H9 (cell line): ENCODE data around the gene RNF217. TPM values are rescaled to one million over a fixed set of nuclear protein-coding genes. Genes with fewer than 3 reads are reported as not detected.

Experiments used
- DNase-seq: peaks from one replicate; pipeline ENCODE4 v3.0.0-alpha.2; 2017
- H2AFZ ChIP-seq: one replicate; pipeline ENCODE4 v1.6.1; 2013; ENCODE audit warnings: mild to moderate bottlenecking, low read length, control low read depth, moderate library complexity
- H2AK5ac ChIP-seq: 2 replicates; pipeline ENCODE4 v1.6.1; 2013; ENCODE audit warnings: low read length, control low read depth, mixed read lengths; ENCODE audit not compliant: insufficient read length
- H2BK120ac ChIP-seq: one replicate; pipeline ENCODE4 v1.6.1; 2013; ENCODE audit warnings: low read depth, mild to moderate bottlenecking, low read length, control low read depth, inconsistent platforms; ENCODE audit not compliant: poor library complexity, severe bottlenecking
- H2BK12ac ChIP-seq: 2 replicates; pipeline ENCODE4 v1.6.1; 2013; ENCODE audit warnings: low read length, control low read depth, mixed read lengths, low read depth; ENCODE audit not compliant: insufficient read length
- H2BK15ac ChIP-seq: 2 replicates; pipeline ENCODE4 v1.6.1; 2013; ENCODE audit warnings: low read depth, low read length, control low read depth
- H2BK20ac ChIP-seq: one replicate; pipeline ENCODE4 v1.6.1; 2013; ENCODE audit warnings: low read depth, mild to moderate bottlenecking, low read length, control low read depth, inconsistent platforms; ENCODE audit not compliant: poor library complexity, severe bottlenecking
- H2BK5ac ChIP-seq: 2 replicates; pipeline ENCODE4 v1.6.1; 2013; ENCODE audit warnings: low read length, control low read depth, mixed read lengths; ENCODE audit not compliant: insufficient read length
- H3K14ac ChIP-seq: 2 replicates; pipeline ENCODE4 v1.6.1; 2013; ENCODE audit warnings: low read length, control low read depth; ENCODE audit not compliant: insufficient read depth
- H3K18ac ChIP-seq: 2 replicates; pipeline ENCODE4 v1.6.1; 2013; ENCODE audit warnings: low read depth, mild to moderate bottlenecking, mixed read lengths, low read length, control low read depth; ENCODE audit not compliant: insufficient read length
- H3K23ac ChIP-seq: 2 replicates; pipeline ENCODE4 v1.6.1; 2013; ENCODE audit warnings: low read length, control low read depth, mixed read lengths, low read depth; ENCODE audit not compliant: insufficient read length
- H3K23me2 ChIP-seq: 2 replicates; pipeline ENCODE4 v1.6.1; 2013; ENCODE audit warnings: low read depth, mild to moderate bottlenecking, mixed read lengths, low read length, control low read depth; ENCODE audit not compliant: insufficient read length, poor library complexity, severe bottlenecking
- H3K27ac ChIP-seq: 2 replicates; pipeline ENCODE4 v1.5.1; 2013; ENCODE audit warnings: low read length, control low read depth, mixed read lengths, low read depth; ENCODE audit not compliant: insufficient read length
- H3K27me3 ChIP-seq: 2 replicates; pipeline ENCODE4 v1.6.1; 2013; ENCODE audit warnings: low read length, control low read depth, inconsistent platforms; ENCODE audit not compliant: insufficient read depth
- H3K4ac ChIP-seq: 2 replicates; pipeline ENCODE4 v1.6.1; 2013; ENCODE audit warnings: low read depth, mild to moderate bottlenecking, control low read depth, inconsistent platforms, low read length, moderate library complexity
- H3K4me1 ChIP-seq: 2 replicates; pipeline ENCODE4 v1.6.1; 2013; ENCODE audit warnings: low read length, control low read depth, inconsistent platforms; ENCODE audit not compliant: insufficient read depth
- H3K4me2 ChIP-seq: 2 replicates; pipeline ENCODE4 v1.6.1; 2013; ENCODE audit warnings: low read length, control low read depth, mixed read lengths; ENCODE audit not compliant: insufficient read length, insufficient read depth
- H3K56ac ChIP-seq: 2 replicates; pipeline ENCODE4 v1.6.1; 2013; ENCODE audit warnings: low read depth, mild to moderate bottlenecking, mixed read lengths, low read length, control low read depth; ENCODE audit not compliant: insufficient read length
- H3K79me1 ChIP-seq: 2 replicates; pipeline ENCODE4 v1.6.1; 2013; ENCODE audit warnings: low read depth, mild to moderate bottlenecking, moderate library complexity, low read length, control low read depth, inconsistent platforms; ENCODE audit not compliant: insufficient read depth, poor library complexity, severe bottlenecking
- H3K79me2 ChIP-seq: 2 replicates; pipeline ENCODE4 v1.6.1; 2013; ENCODE audit warnings: low read length, control low read depth, inconsistent platforms; ENCODE audit not compliant: insufficient read depth
- H3K9ac ChIP-seq: 2 replicates; pipeline ENCODE4 v1.6.1; 2013; ENCODE audit warnings: low read length, control low read depth, mixed read lengths; ENCODE audit not compliant: insufficient read length; ENCODE audit errors: extremely low read depth
- H3K9me3 ChIP-seq: one replicate; pipeline ENCODE4 v1.6.1; 2013; ENCODE audit warnings: low read depth, low read length, inconsistent platforms; ENCODE audit not compliant: control insufficient read depth
- H3T11ph ChIP-seq: one replicate; pipeline ENCODE4 v1.6.1; 2013; ENCODE audit warnings: mild to moderate bottlenecking, low read length, control low read depth, inconsistent platforms
- H4K20me1 ChIP-seq: one replicate; pipeline ENCODE4 v1.6.1; 2013; ENCODE audit not compliant: control insufficient read depth, insufficient read length, insufficient read depth
- H4K5ac ChIP-seq: 2 replicates; pipeline ENCODE4 v1.6.1; 2013; ENCODE audit warnings: low read depth, mild to moderate bottlenecking, mixed read lengths, low read length, control low read depth; ENCODE audit not compliant: insufficient read length
- H4K8ac ChIP-seq: replicated peaks from 2 replicates; pipeline ENCODE4 v1.6.1; 2013; ENCODE audit warnings: low read length, control low read depth, mixed read lengths, low read depth; ENCODE audit not compliant: insufficient read length
- H4K91ac ChIP-seq: 2 replicates; pipeline ENCODE4 v1.6.1; 2013; ENCODE audit warnings: low read depth, mild to moderate bottlenecking, moderate library complexity, mixed read lengths, low read length, control low read depth; ENCODE audit not compliant: insufficient read length
- H3K27ac Mint-ChIP-seq, 3 experiments: 2 replicates in 2 of 3; 3 replicates in 1 of 3; pipeline ENCODE4 v1.8.0; 2020 to 2021; ENCODE audit warnings: mixed read lengths in 3 of 3, mild to moderate bottlenecking in 1 of 3, moderate library complexity in 1 of 3
- H3K27me3 Mint-ChIP-seq: 2 replicates; pipeline ENCODE4 v1.8.0; 2021; ENCODE audit warnings: low read depth, mild to moderate bottlenecking, moderate library complexity, mixed read lengths
- H3K36me3 Mint-ChIP-seq, 3 experiments: 2 replicates in 2 of 3; 3 replicates in 1 of 3; pipeline ENCODE4 v1.8.0; 2020 to 2021; ENCODE audit warnings: low read depth in 3 of 3, mixed read lengths in 3 of 3; ENCODE audit not compliant: insufficient read depth in 1 of 3
- H3K4me1 Mint-ChIP-seq, 2 experiments: 2 replicates each; pipeline ENCODE4 v1.8.0; 2020; ENCODE audit warnings: mixed read lengths in 2 of 2
- H3K4me3 Mint-ChIP-seq, 2 experiments: 2 replicates in 1 of 2; 3 replicates in 1 of 2; pipeline ENCODE4 v1.8.0; 2020 to 2021; ENCODE audit warnings: mild to moderate bottlenecking in 2 of 2, mixed read lengths in 2 of 2, moderate library complexity in 1 of 2
- H3K9me3 Mint-ChIP-seq, 2 experiments: 2 replicates in 1 of 2; 3 replicates in 1 of 2; pipeline ENCODE4 v1.8.0; 2020; ENCODE audit warnings: mild to moderate bottlenecking in 2 of 2, mixed read lengths in 2 of 2, moderate library complexity in 1 of 2
- WGBS: extraction: QIAGEN DNeasy Blood & Tissue Kit; methylation state at CpG from one replicate; pipeline ENCODE4 v1.1.7; 2013; ENCODE audit warnings: missing lambda C conversion rate, low lambda C conversion rate, mixed read lengths; ENCODE audit not compliant: insufficient read length; ENCODE audit errors: extremely low coverage; 5-methylcytosine and 5-hydroxymethylcytosine counted together
- total RNA-seq: library from RNA; stranded (reverse); gene quantifications from 2 replicates; pipeline ENCODE4 v1.2.1, GENCODE V29; 2021
- TF ChIP-seq, protein P1 (sequence below): fragments of 200-600 bp; sonication (generic); conservative IDR thresholded peaks from 3 replicates; pipeline ENCODE4 v1.8.0; 2021; ENCODE audit warnings: antibody characterized with exemption, mild to moderate bottlenecking

Gene RNF217
- total RNA-seq, 1 experiment from 2014 or later, result 9.6 TPM

DNA sequence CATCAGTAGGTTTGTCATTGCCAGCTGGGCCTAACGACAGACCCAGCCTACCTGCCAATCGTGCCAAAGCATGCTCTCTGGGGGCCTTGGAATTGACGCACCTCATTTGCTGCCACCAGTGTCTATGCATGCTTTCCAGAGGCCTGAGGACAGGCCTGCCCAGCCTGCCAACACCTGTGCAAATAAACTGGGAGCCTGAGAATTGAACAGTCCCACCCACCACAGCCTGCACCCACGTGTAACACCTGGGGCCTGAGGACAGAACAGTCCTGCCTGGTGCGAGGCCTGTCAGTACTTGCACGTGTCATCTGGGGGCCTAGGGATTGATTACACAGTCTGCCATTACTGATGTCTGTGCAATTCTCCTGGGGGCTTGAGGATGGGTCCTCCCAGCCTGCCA, 6.2 kb upstream of the RNF217 start:
- no peak overlapping the region for H3K18ac ChIP-seq
- H3K9me3 ChIP-seq, result no peaks in the 10 kb centered on the region
- no peak overlapping the region for H3K4ac ChIP-seq
- no peak overlapping the region for H3K27ac Mint-ChIP-seq
- no peak overlapping the region for H2BK5ac ChIP-seq
- H3K14ac ChIP-seq, result no peak overlapping the region
- no peaks in the 10 kb centered on the region for H3K23me2 ChIP-seq
- no peaks in the 10 kb centered on the region for H3K27me3 ChIP-seq
- H2AFZ ChIP-seq, result no peak overlapping the region
- no peaks in the 10 kb centered on the region for H3K79me2 ChIP-seq
- no peaks in the 10 kb centered on the region for H3K4me1 ChIP-seq
- no peak overlapping the region for H2BK12ac ChIP-seq
- H2AK5ac ChIP-seq, result no peak overlapping the region
- no peak overlapping the region for H3K23ac ChIP-seq
- H3K4me2 ChIP-seq, result no peak overlapping the region
- DNase-seq, result no peak
- no peak overlapping the region for H2BK15ac ChIP-seq
- no peaks in the 10 kb centered on the region for H3K79me1 ChIP-seq
- no CpG with 5 or more reads among the region's 6 CpGs for WGBS
- H3K56ac ChIP-seq, result no peak overlapping the region
- H3K36me3 Mint-ChIP-seq, result no peaks in the 10 kb centered on the region
- H3K4me3 Mint-ChIP-seq, result no peak overlapping the region
- H3K27ac ChIP-seq, result no peak overlapping the region
- H4K8ac ChIP-seq, result no peak overlapping the region
- TF ChIP-seq, protein P1, sequence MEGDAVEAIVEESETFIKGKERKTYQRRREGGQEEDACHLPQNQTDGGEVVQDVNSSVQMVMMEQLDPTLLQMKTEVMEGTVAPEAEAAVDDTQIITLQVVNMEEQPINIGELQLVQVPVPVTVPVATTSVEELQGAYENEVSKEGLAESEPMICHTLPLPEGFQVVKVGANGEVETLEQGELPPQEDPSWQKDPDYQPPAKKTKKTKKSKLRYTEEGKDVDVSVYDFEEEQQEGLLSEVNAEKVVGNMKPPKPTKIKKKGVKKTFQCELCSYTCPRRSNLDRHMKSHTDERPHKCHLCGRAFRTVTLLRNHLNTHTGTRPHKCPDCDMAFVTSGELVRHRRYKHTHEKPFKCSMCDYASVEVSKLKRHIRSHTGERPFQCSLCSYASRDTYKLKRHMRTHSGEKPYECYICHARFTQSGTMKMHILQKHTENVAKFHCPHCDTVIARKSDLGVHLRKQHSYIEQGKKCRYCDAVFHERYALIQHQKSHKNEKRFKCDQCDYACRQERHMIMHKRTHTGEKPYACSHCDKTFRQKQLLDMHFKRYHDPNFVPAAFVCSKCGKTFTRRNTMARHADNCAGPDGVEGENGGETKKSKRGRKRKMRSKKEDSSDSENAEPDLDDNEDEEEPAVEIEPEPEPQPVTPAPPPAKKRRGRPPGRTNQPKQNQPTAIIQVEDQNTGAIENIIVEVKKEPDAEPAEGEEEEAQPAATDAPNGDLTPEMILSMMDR, result no peak
- H4K5ac ChIP-seq, result no peak overlapping the region
- H2BK120ac ChIP-seq, result no peak overlapping the region
- H4K91ac ChIP-seq, result no peak overlapping the region
- no peak overlapping the region for H3K9ac ChIP-seq
- H3K9me3 Mint-ChIP-seq, result peaks cover 0 to 4% of the 10 kb centered on the region in 2 experiments; a peak in 1 of 5 replicates
- no peak overlapping the region for H3T11ph ChIP-seq
- no peak overlapping the region for H2BK20ac ChIP-seq
- H4K20me1 ChIP-seq, result no peaks in the 10 kb centered on the region
- H3K27me3 Mint-ChIP-seq, result peaks cover 10% of the 10 kb centered on the region
- H3K4me1 Mint-ChIP-seq, result peaks cover 5 to 6% of the 10 kb centered on the region in 2 experiments
